ENCODE measurements around the gene NID1. TPM values are rescaled to one million over a fixed set of nuclear protein-coding genes. Genes with fewer than 3 reads are reported as not detected.

The NID1 gene
- total RNA-seq, 6 donors from 2014 or later, result 26.8 to 81.1 (median 46.1) TPM

DNA sequence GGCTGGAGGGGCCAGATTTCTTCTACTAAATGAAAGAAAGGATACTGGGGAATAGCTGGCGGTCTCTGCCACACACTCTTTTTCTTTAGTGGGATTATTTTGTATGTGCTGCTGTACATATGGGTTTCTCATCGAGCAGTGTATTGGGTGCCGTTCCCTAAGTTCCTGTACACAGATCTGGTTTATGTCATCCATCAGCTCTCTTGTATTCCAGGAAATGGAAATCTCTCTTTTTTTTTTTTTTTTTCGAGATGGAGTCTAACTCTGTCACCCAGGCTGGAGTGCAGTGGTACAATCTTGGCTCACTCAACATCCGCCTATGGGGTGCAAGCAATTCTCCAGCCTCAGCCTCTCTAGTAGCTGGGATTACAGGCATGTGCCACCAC, 27.0 kb upstream of the NID1 start:
- ATAC-seq (ENCODE audit: low FRiP score in 2 of 2) (no peak), DNase-seq (no peak)
- Histone ChIP-seq H3K27me3 (no peaks in the 10 kb centered on the region), H3K4me3 (no peak overlapping the region), H3K36me3 (no peaks in the 10 kb centered on the region), H3K4me1 (no peaks in the 10 kb centered on the region), H3K9me3 (peaks cover 0 to under 1% (median 0%) of the 10 kb centered on the region in 4 donors), H3K27ac (no peak overlapping the region)
- TF ChIP-seq EP300 (IDR thresholded peaks at IDR 0.05) (no peak), POLR2AphosphoS5 (IDR thresholded peaks at IDR 0.05) (no peak), POLR2A (IDR thresholded peaks at IDR 0.05) (no peak)
- TF ChIP-seq, protein P1, sequence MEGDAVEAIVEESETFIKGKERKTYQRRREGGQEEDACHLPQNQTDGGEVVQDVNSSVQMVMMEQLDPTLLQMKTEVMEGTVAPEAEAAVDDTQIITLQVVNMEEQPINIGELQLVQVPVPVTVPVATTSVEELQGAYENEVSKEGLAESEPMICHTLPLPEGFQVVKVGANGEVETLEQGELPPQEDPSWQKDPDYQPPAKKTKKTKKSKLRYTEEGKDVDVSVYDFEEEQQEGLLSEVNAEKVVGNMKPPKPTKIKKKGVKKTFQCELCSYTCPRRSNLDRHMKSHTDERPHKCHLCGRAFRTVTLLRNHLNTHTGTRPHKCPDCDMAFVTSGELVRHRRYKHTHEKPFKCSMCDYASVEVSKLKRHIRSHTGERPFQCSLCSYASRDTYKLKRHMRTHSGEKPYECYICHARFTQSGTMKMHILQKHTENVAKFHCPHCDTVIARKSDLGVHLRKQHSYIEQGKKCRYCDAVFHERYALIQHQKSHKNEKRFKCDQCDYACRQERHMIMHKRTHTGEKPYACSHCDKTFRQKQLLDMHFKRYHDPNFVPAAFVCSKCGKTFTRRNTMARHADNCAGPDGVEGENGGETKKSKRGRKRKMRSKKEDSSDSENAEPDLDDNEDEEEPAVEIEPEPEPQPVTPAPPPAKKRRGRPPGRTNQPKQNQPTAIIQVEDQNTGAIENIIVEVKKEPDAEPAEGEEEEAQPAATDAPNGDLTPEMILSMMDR (IDR thresholded peaks at IDR 0.05), result no peak
- WGBS, 2 donors, result 70 to 80% methylated on average over 5 of the region's 5 CpGs

DNA sequence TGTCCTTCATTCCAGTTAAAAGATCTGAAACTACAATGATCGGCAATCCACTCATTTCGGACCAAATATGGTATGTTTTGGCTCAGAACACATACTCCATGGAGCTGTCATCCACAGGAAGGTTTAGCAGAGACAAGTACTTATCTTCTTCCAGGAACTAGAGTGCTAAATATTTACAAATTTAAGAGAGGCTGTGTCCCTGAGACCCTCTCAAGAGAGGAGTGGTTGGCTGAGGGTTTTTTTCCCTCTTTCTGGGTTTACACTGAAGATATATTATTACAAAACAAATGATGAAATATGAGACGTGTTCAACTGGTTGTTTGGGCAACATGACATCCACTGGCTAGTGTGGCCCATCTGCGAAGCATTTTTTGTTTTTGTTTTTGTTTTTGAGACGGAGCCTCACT, 25.9 kb upstream of the NID1 start:
- Histone ChIP-seq H3K4me3 (no peak overlapping the region), H3K36me3 (no peaks in the 10 kb centered on the region), H3K27ac (no peak overlapping the region), H3K4me1 (no peaks in the 10 kb centered on the region), H3K9me3 (no peaks in the 10 kb centered on the region), H3K27me3 (no peaks in the 10 kb centered on the region)
- 48 to 52% methylated on average over 5 of the region's 5 CpGs for WGBS, 2 donors
- ATAC-seq (ENCODE audit: low FRiP score in 2 of 2) (no peak), DNase-seq (no peak)
- TF ChIP-seq POLR2AphosphoS5 (IDR thresholded peaks at IDR 0.05) (no peak), EP300 (IDR thresholded peaks at IDR 0.05) (no peak), POLR2A (IDR thresholded peaks at IDR 0.05) (no peak)
- TF ChIP-seq, protein P1 (IDR thresholded peaks at IDR 0.05), result no peak

DNA sequence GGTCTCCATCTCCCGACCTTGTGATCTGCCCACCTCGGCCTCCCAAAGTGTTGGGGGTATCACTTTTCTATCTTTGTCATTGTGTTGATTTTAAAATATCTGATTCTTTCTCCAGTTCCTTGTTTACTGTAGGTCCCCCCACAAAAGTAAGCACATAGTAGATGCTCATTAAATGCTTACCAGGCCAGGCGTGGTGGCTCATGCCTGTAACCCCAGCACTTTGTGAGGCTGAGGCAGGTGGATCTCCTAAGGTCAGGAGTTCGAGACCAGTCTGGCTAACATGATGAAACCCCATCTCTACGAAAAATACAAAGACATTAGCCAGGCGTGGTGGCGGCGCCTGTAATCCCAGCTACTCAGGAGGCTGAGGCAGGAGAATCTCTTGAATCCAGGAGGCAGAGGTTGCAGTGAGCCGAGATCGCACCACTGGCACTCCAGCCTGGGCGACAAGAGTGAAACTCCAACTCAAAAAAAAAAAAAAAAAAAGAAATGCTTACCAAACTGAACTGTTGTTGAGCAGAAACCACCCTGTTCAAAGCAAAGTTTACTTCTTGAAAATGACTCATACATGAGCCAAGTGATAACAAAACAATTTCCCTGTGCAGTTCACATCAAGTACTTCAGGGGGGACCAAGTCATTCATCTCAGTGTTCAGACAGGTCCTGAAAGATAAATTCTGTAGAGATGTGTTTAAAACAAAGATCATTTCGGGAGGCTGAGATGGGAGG, 24.3 kb upstream of the NID1 start:
- Histone ChIP-seq H3K4me1 (no peaks in the 10 kb centered on the region), H3K9me3 (no peaks in the 10 kb centered on the region), H3K4me3 (no peak overlapping the region), H3K27ac (no peak overlapping the region), H3K36me3 (no peaks in the 10 kb centered on the region), H3K27me3 (no peaks in the 10 kb centered on the region)
- 83 to 84% methylated on average over 12 of the region's 12 CpGs for WGBS, 2 donors
- ATAC-seq (ENCODE audit: low FRiP score in 2 of 2) (no peak), DNase-seq (no peak)
- TF ChIP-seq POLR2AphosphoS5 (IDR thresholded peaks at IDR 0.05) (no peak), EP300 (IDR thresholded peaks at IDR 0.05) (no peak), POLR2A (IDR thresholded peaks at IDR 0.05) (no peak)
- TF ChIP-seq, protein P1 (IDR thresholded peaks at IDR 0.05), result no peak

DNA sequence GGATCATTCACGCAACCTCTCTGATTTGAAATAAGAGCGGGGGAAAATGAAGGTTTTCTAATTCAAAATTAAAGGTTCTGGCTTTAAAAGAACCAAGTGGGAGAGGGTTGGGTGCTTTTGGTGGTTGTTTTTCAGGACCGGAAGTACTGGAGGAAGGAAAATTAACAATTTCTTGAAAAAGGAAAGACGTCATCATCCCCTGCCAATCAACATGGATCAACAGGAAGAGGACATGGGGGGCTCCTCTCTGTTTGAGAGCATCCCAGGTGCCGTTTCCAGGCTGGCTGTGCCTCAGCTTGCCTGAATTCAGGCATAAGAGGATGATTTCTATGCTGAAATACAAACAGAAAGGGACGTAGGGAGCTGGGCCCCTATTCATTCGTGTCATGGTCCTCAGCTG, 21.6 kb upstream of the NID1 start:
- no peaks in the 10 kb centered on the region for H3K9me3 ChIP-seq
- H3K27ac ChIP-seq, result no peak overlapping the region
- no peaks in the 10 kb centered on the region for H3K36me3 ChIP-seq
- 53 to 76% methylated on average over 6 to 7 of the region's 7 CpGs for WGBS, 2 donors
- H3K4me1 ChIP-seq, result peaks cover 0 to 4% (median 0%) of the 10 kb centered on the region in 4 donors
- DNase-seq (no peak), ATAC-seq (ENCODE audit: low FRiP score in 2 of 2) (no peak)
- no peak overlapping the region for H3K4me3 ChIP-seq
- no peak for TF ChIP-seq POLR2AphosphoS5 (IDR thresholded peaks at IDR 0.05)
- no peak for TF ChIP-seq EP300 (IDR thresholded peaks at IDR 0.05)
- TF ChIP-seq, protein P1 (IDR thresholded peaks at IDR 0.05), result no peak
- TF ChIP-seq POLR2A (IDR thresholded peaks at IDR 0.05), result no peak
- no peaks in the 10 kb centered on the region for H3K27me3 ChIP-seq

All from upper lobe of left lung (tissue), 6 donors.